K562 (cell line): Measurements from ENCODE around the gene RBMX2. TPM values are rescaled to one million over a fixed set of nuclear protein-coding genes. Genes with fewer than 3 reads are reported as not detected.
"Not testable (repeated sequence)": the region's sequence is repeated elsewhere in the genome, so short reads cannot be mapped to it uniquely, and the experiment has no call there.

Source experiments
- ATAC-seq: fragments of 200-7000 bp; cut with Tn5 transposase; 3 replicates; pipeline ENCODE4 v1.9.1; 2020; ENCODE audit warnings: moderate library complexity
- BruUV-seq: library from RNA; stranded (reverse); fragments of 400-500 nt; replicated peaks from 2 replicates; lab custom pipeline; 2021; lab: Mats Ljungman, UMichigan
- CTCF ChIA-PET: fragments of 300-600 bp; formaldehyde crosslinking; extraction: SDS; loops from one replicate; lab custom pipeline; 2021; ENCODE audit warnings: low intra/inter-chr PET ratio; lab: Yijun Ruan, JAX
- POLR2A ChIA-PET: fragments of 300-600, 350-650 bp; sonication (Branson Sonifier 250); formaldehyde crosslinking; extraction: SDS; loops from one replicate; lab custom pipeline; 2021; ENCODE audit warnings: antibody characterized with exemption, inconsistent platforms; lab: Yijun Ruan, JAX
- DNase-seq, 4 experiments: peaks; one replicate each; pipeline versions ENCODE4 v3.0.0 to v3.0.0-alpha.2; 2011 to 2018; ENCODE audit warnings: low spot score in 3 of 4, mixed read lengths in 3 of 4; ENCODE audit errors: extremely low read depth in 1 of 4
- FAIRE-seq: peaks from 2 replicates; lab custom pipeline; 2011; peaks lifted over from hg19 to GRCh38; lab: Jason Lieb, UNC
- H2AFZ ChIP-seq: 2 replicates; pipeline ENCODE4 v1.6.0; 2011; ENCODE audit warnings: low read depth, low read length, control low read depth, inconsistent platforms
- H3K27ac ChIP-seq: fragments of 200-600 bp; 3 replicates; pipeline ENCODE4 v1.8.0; 2011; ENCODE audit warnings: low read depth, mild to moderate bottlenecking, control low read depth, inconsistent platforms, low read length, moderate library complexity, mixed read lengths; ENCODE audit errors: extremely low read depth
- H3K27me3 ChIP-seq, 2 experiments: fragments of 300-600 bp in 1 of 2; 2 replicates in 1 of 2; 3 replicates in 1 of 2; pipeline versions ENCODE4 v1.6.0 to v1.8.0; 2011; ENCODE audit warnings: inconsistent platforms in 2 of 2, low read length in 2 of 2, mild to moderate bottlenecking in 1 of 2, mixed read lengths in 1 of 2, moderate library complexity in 1 of 2; ENCODE audit not compliant: control insufficient read depth in 2 of 2, insufficient read depth in 2 of 2
- H3K36me3 ChIP-seq: fragments of 300-600 bp; 3 replicates; pipeline ENCODE4 v1.8.0; 2011; ENCODE audit warnings: mild to moderate bottlenecking, low read length, inconsistent platforms; ENCODE audit not compliant: control insufficient read depth, insufficient read depth
- H3K4me1 ChIP-seq, 2 experiments: fragments of 200-600 bp in 1 of 2; replicated peaks in 1 of 2; 2 replicates in 1 of 2; 3 replicates in 1 of 2; pipeline versions ENCODE4 v1.5.1 to v1.8.0; 2011; ENCODE audit warnings: inconsistent platforms in 2 of 2, low read length in 2 of 2, mild to moderate bottlenecking in 1 of 2, mixed read lengths in 1 of 2, moderate library complexity in 1 of 2; ENCODE audit not compliant: control insufficient read depth in 2 of 2, insufficient read depth in 2 of 2
- H3K4me2 ChIP-seq: 2 replicates; pipeline ENCODE4 v1.6.1; 2011; ENCODE audit warnings: low read length, control low read depth, inconsistent platforms, mixed read lengths; ENCODE audit not compliant: insufficient read depth
- H3K4me3 ChIP-seq: fragments of 200-600 bp; sonication (generic), shearing (Covaris generic); 2 replicates; pipeline ENCODE4 v1.5.1; 2016; ENCODE audit warnings: control low read depth, inconsistent platforms
- H3K79me2 ChIP-seq: fragments of 200-600 bp; 3 replicates; pipeline ENCODE4 v1.8.0; 2011; ENCODE audit warnings: low read length, inconsistent platforms; ENCODE audit not compliant: control insufficient read depth, insufficient read depth
- H3K9ac ChIP-seq, 2 experiments: 2 replicates each; pipeline versions ENCODE4 v1.6.0 to v1.6.1; 2011; ENCODE audit warnings: low read depth in 2 of 2, low read length in 2 of 2, control low read depth in 1 of 2, inconsistent platforms in 1 of 2, mild to moderate bottlenecking in 1 of 2, mixed read lengths in 1 of 2; ENCODE audit not compliant: insufficient read depth in 1 of 2
- H3K9me1 ChIP-seq: one replicate; pipeline ENCODE4 v1.6.0; 2011; ENCODE audit warnings: inconsistent platforms, mild to moderate bottlenecking, low read length, moderate library complexity; ENCODE audit not compliant: control insufficient read depth, insufficient read depth
- H3K9me3 ChIP-seq: replicated peaks from 2 replicates; pipeline ENCODE4 v1.5.1; 2011; ENCODE audit warnings: low read depth, low read length, inconsistent platforms; ENCODE audit not compliant: control insufficient read depth, insufficient read depth
- H4K20me1 ChIP-seq: replicated peaks from 2 replicates; pipeline ENCODE4 v1.6.1; 2011; ENCODE audit warnings: low read length, inconsistent platforms, mixed read lengths; ENCODE audit not compliant: control insufficient read depth, insufficient read depth
- C11orf30 ChIP-seq: fragments of 450-650 bp; IDR thresholded peaks from 2 replicates; pipeline ENCODE4 v1.6.1; 2016; ENCODE audit warnings: low read depth, mild to moderate bottlenecking
- NFYB ChIP-seq: IDR thresholded peaks from 2 replicates; pipeline ENCODE4 v1.6.1; 2011; ENCODE audit warnings: mild to moderate bottlenecking, moderate library complexity; ENCODE audit not compliant: insufficient read length; ENCODE audit errors: extremely low read depth
- RBM25 ChIP-seq: fragments of 200-400 bp; formaldehyde crosslinking; IDR thresholded peaks from 2 replicates; pipeline ENCODE4 v1.6.1; 2018; ENCODE audit warnings: low read length, low read depth, moderate library complexity; ENCODE audit not compliant: severe bottlenecking
- SREBF1 ChIP-seq: fragments of 150-350 bp; IDR thresholded peaks from 2 replicates; pipeline ENCODE4 v1.6.1; 2014; ENCODE audit warnings: antibody characterized with exemption, low read depth, low read length, borderline replicate concordance
- STAG1 ChIP-seq: sonication (generic); formaldehyde crosslinking; IDR thresholded peaks from 2 replicates; pipeline ENCODE4 v1.5.0; 2020; ENCODE audit warnings: missing genetic modification reagents, borderline replicate concordance
- ZNF316 ChIP-seq: fragments of 450-650 bp; IDR thresholded peaks from 2 replicates; pipeline ENCODE4 v1.6.1; 2016
- ZNF77 ChIP-seq: fragments of 250-450 bp; sonication (Bioruptor Pico); IDR thresholded peaks from 2 replicates; pipeline ENCODE4 v1.5.0; 2020
- WGBS: fragments of 100-300 bp; shearing (Covaris generic); methylation state at CpG from one replicate; pipeline ENCODE4 v1.1.6; 2016; ENCODE audit warnings: low coverage, mixed read lengths; ENCODE audit not compliant: insufficient coverage; ENCODE audit errors: missing lambda C conversion rate; 5-methylcytosine and 5-hydroxymethylcytosine counted together
- in situ Hi-C: fragments of 300-500 bp; cut with MboI; formaldehyde crosslinking; loops from 4 replicates; pipeline ENCODE4 v1.15.0; 2018; ENCODE audit warnings: inconsistent platforms, mixed read lengths
- intact Hi-C: fragments of 100-400 bp; cut with micrococcal nuclease; formaldehyde crosslinking; loops from 2 replicates; pipeline ENCODE4 v1.14.2; 2022
- polyA plus RNA-seq, 8 experiments: library from polyadenylated mRNA; depleted of rRNA in 4 of 8; stranded (reverse) in 5 of 8; unstranded in 3 of 8; fragments of >200 nt; fragmentation: Nextera tagmentation in 2 of 8; fragmentation: Illumina TruSeq in 1 of 8; extraction: Ambion mirVana in 2 of 8; extraction: Trizol in 1 of 8; gene quantifications; 2 replicates each; pipeline versions ENCODE4 v1.2.1 to v1.2.3, GENCODE V29; 2011 to 2014; ENCODE audit warnings: inconsistent platforms in 1 of 8, missing spikeins in 1 of 8
- total RNA-seq, 7 experiments: library from RNA; depleted of rRNA in 6 of 7; stranded (reverse); fragments of >200 nt in 6 of 7; fragmentation: Illumina TruSeq in 2 of 7; extraction: Trizol in 2 of 7; gene quantifications; 2 replicates each; pipeline versions ENCODE4 v1.2.1 to v1.2.3, GENCODE V29; 2011 to 2021; ENCODE audit warnings: low replicate concordance in 1 of 7
- TF ChIP-seq, protein P1 (sequence below): sonication (generic); formaldehyde crosslinking; IDR thresholded peaks from 2 replicates; pipeline ENCODE4 v1.8.1; 2023; ENCODE audit warnings: mild to moderate bottlenecking, missing genetic modification reagents

The RBMX2 gene
- total and polyA plus RNA-seq, 9 of the 15 experiments (the other 6 are each of a cell fraction or from before 2014, with no cell fraction given): 27.2 to 62.5 (median 54.1) TPM

DNA sequence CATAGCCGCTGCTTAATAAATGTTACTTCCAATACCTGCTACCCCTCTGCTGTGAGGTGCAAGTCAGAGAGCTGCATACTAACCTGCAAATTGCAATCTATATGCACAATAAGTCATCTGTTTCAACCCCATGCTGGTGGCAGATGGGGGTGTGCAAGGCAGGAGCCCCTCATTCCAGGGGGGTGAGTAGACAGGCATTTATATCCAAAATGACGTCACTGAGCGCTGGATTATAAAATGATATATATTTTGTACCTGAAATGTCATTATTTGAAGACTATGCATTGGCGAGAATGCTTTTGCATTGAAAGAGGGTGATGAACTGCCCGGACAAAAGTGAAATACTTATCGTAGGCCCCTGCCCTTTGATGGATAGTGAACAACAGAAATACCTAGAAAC, 24.7 kb downstream of the RBMX2 start (continued):
- no peak for TF ChIP-seq STAG1 (CRISPR knock-in tag)
- no peak for TF ChIP-seq SREBF1
- TF ChIP-seq C11orf30: no peak
- TF ChIP-seq ZNF77 (CRISPR knock-in tag): no peak
- TF ChIP-seq, protein P1, sequence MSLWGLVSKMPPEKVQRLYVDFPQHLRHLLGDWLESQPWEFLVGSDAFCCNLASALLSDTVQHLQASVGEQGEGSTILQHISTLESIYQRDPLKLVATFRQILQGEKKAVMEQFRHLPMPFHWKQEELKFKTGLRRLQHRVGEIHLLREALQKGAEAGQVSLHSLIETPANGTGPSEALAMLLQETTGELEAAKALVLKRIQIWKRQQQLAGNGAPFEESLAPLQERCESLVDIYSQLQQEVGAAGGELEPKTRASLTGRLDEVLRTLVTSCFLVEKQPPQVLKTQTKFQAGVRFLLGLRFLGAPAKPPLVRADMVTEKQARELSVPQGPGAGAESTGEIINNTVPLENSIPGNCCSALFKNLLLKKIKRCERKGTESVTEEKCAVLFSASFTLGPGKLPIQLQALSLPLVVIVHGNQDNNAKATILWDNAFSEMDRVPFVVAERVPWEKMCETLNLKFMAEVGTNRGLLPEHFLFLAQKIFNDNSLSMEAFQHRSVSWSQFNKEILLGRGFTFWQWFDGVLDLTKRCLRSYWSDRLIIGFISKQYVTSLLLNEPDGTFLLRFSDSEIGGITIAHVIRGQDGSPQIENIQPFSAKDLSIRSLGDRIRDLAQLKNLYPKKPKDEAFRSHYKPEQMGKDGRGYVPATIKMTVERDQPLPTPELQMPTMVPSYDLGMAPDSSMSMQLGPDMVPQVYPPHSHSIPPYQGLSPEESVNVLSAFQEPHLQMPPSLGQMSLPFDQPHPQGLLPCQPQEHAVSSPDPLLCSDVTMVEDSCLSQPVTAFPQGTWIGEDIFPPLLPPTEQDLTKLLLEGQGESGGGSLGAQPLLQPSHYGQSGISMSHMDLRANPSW (CRISPR knock-in tag): no peak

DNA sequence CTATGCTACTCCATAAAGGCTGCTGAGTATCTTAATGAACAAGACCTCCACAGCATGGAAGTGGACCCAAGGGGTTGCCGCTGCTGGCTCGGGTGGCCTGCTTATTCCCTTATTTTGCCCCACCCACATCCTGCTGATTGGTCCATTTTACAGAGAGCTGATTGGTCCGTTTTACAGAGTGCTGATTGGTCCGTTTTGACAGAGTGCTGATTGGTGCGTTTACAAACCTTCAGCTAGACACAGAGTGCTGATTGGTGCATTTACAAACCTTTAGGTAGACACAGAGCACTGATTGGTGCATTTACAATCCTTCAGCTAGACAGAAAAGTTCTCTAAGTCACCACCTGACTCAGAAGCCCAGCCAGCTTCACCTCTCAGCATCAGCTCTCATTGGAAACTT, 27.4 kb downstream of the RBMX2 start:
- H3K9me3 ChIP-seq, CTCF ChIA-PET, H4K20me1 ChIP-seq, H3K4me3 ChIP-seq, H3K9ac ChIP-seq, ATAC-seq, H3K9me1 ChIP-seq, FAIRE-seq, H3K79me2 ChIP-seq, H3K27me3 ChIP-seq, H3K36me3 ChIP-seq, in situ Hi-C loops, intact Hi-C loops, DNase-seq, H3K4me2 ChIP-seq, H2AFZ ChIP-seq, BruUV-seq, H3K4me1 ChIP-seq, H3K27ac ChIP-seq: not testable (repeated sequence)
- WGBS: 15% methylated on average over 5 of the region's 5 CpGs
- POLR2A ChIA-PET: interaction anchor here (1.2 kb wide), 1 partner anchor 15 kb away, joined by 4 read pairs; no protein-coding TSS in a partner anchor
- peak; percentile 80 for TF ChIP-seq NFYB
- peak; percentile 47 for TF ChIP-seq ZNF316
- TF ChIP-seq RBM25: peak; percentile 33
